Caco-2 (cell line): Measurements from ENCODE around the gene TMEM151A. TPM values are rescaled to one million over a fixed set of nuclear protein-coding genes. Genes with fewer than 3 reads are reported as not detected.

Source experiments
- BruUV-seq: library from RNA; stranded (reverse); fragments of 400-500 nt; replicated peaks from 2 replicates; lab custom pipeline; 2021; lab: Mats Ljungman, UMichigan
- CTCF ChIA-PET: fragments of 300-600 bp; sonication (Branson Sonifier 250); formaldehyde crosslinking; loops from one replicate; lab custom pipeline; 2022; ENCODE audit warnings: antibody characterized with exemption; lab: Charles Lee
- POLR2A ChIA-PET: fragments of 300-600 bp; sonication (Branson Sonifier 250); formaldehyde crosslinking; loops from one replicate; lab custom pipeline; 2022; ENCODE audit warnings: antibody characterized with exemption; lab: Charles Lee
- DNase-seq, 2 experiments: peaks; one replicate each; pipeline versions ENCODE4 v3.0.0 to v3.0.0-alpha.2; 2020 to 2022
- H3K27me3 ChIP-seq: replicated peaks from 2 replicates; pipeline ENCODE4 v1.6.0; 2011; ENCODE audit warnings: low read length; ENCODE audit not compliant: control insufficient read depth, insufficient read depth
- H3K36me3 ChIP-seq: 2 replicates; pipeline ENCODE4 v1.5.1; 2011; ENCODE audit warnings: low read length; ENCODE audit not compliant: control insufficient read depth, insufficient read depth
- H3K4me1 ChIP-seq: fragments of 250-450 bp; sonication (Bioruptor Pico); 2 replicates; pipeline ENCODE4 v1.5.1; 2020; ENCODE audit warnings: mild to moderate bottlenecking
- H3K4me3 ChIP-seq: 2 replicates; pipeline ENCODE4 v1.5.1; 2011; ENCODE audit warnings: low read depth, mild to moderate bottlenecking, control low read depth, low read length
- H3K9me3 ChIP-seq: fragments of 250-450 bp; sonication (Bioruptor Pico); 2 replicates; pipeline ENCODE4 v1.5.1; 2020; ENCODE audit warnings: mild to moderate bottlenecking, moderate library complexity
- H3K27ac Mint-ChIP-seq: one replicate; pipeline ENCODE4 v1.8.0; 2022; ENCODE audit warnings: mixed read lengths; ENCODE audit not compliant: unreplicated experiment
- H3K27me3 Mint-ChIP-seq: one replicate; pipeline ENCODE4 v1.8.0; 2022; ENCODE audit warnings: mixed read lengths; ENCODE audit not compliant: insufficient read depth, unreplicated experiment
- H3K36me3 Mint-ChIP-seq: one replicate; pipeline ENCODE4 v1.8.0; 2022; ENCODE audit warnings: mild to moderate bottlenecking, mixed read lengths; ENCODE audit not compliant: insufficient read depth, unreplicated experiment
- H3K4me1 Mint-ChIP-seq: one replicate; pipeline ENCODE4 v1.8.0; 2022; ENCODE audit warnings: low read depth, mixed read lengths; ENCODE audit not compliant: unreplicated experiment
- H3K4me3 Mint-ChIP-seq: one replicate; pipeline ENCODE4 v1.8.0; 2022; ENCODE audit warnings: mild to moderate bottlenecking, moderate library complexity, mixed read lengths; ENCODE audit not compliant: unreplicated experiment
- H3K9me3 Mint-ChIP-seq: one replicate; pipeline ENCODE4 v1.8.0; 2022; ENCODE audit warnings: mixed read lengths; ENCODE audit not compliant: unreplicated experiment
- CTCF ChIP-seq, 2 experiments: fragments of 200-600 bp in 1 of 2; IDR thresholded peaks; 1 replicate in 1 of 2; 2 replicates in 1 of 2; pipeline versions ENCODE4 v1.5.1 to v1.8.0; 2011 to 2022; ENCODE audit warnings: antibody characterized with exemption in 1 of 2, control low read depth in 1 of 2, inconsistent platforms in 1 of 2, low read depth in 1 of 2, low read length in 1 of 2, mild to moderate bottlenecking in 1 of 2, moderate library complexity in 1 of 2; ENCODE audit not compliant: insufficient read depth in 1 of 2, severe bottlenecking in 1 of 2, unreplicated experiment in 1 of 2
- intact Hi-C: fragments of 100-400 bp; cut with micrococcal nuclease; formaldehyde crosslinking; loops from one replicate; pipeline ENCODE4 v1.10.0; 2022; ENCODE audit not compliant: unreplicated experiment
- total RNA-seq: library from RNA; stranded (reverse); gene quantifications from 2 replicates; pipeline ENCODE4 v1.2.3, GENCODE V29; 2022

The TMEM151A gene
- total RNA-seq, 1 experiment from 2014 or later, result 0.68 TPM

- no TSS peak for BruUV-seq
- H3K4me1 Mint-ChIP-seq, result peaks cover 5% of the 10 kb centered on the region
These were observed 5.9 kb downstream of the TMEM151A start for GRCh38 chr11:66297610-66298009.

GRCh38 chr11:66299186-66299585, 7.5 kb downstream of the TMEM151A start:
- no peaks in the 10 kb centered on the region for H3K9me3 Mint-ChIP-seq
- Histone ChIP-seq H3K4me1 (no peaks in the 10 kb centered on the region), H3K9me3 (no peaks in the 10 kb centered on the region), H3K27me3 (no peaks in the 10 kb centered on the region), H3K36me3 (no peaks in the 10 kb centered on the region), H3K4me3 (no peak overlapping the region)
- intact Hi-C loops, result no loop called here
- no peak overlapping the region for H3K27ac Mint-ChIP-seq
- ChIA-PET CTCF (no interaction called here), POLR2A (no interaction called here)
- DNase-seq, result no peak
- H3K36me3 Mint-ChIP-seq, result peaks cover 5% of the 10 kb centered on the region
- no TSS peak for BruUV-seq
- H3K4me3 Mint-ChIP-seq, result no peak overlapping the region
- no peak for TF ChIP-seq CTCF (IDR thresholded peaks at IDR 0.05; ENCODE audit: insufficient read depth in 1 of 2, low read depth in 1 of 2, low read length in 1 of 2, severe bottlenecking in 1 of 2, unreplicated experiment in 1 of 2)
- no peaks in the 10 kb centered on the region for H3K4me1 Mint-ChIP-seq
- H3K27me3 Mint-ChIP-seq, result no peaks in the 10 kb centered on the region

More at GRCh38 chr11:66297610-66298009, 5.9 kb downstream of the TMEM151A start:
- no peak for TF ChIP-seq CTCF (IDR thresholded peaks at IDR 0.05; ENCODE audit: insufficient read depth in 1 of 2, low read depth in 1 of 2, low read length in 1 of 2, severe bottlenecking in 1 of 2, unreplicated experiment in 1 of 2)
- DNase-seq, result no peak
- no peak overlapping the region for H3K27ac Mint-ChIP-seq
- Histone ChIP-seq H3K36me3 (no peaks in the 10 kb centered on the region), H3K4me1 (no peaks in the 10 kb centered on the region), H3K27me3 (no peaks in the 10 kb centered on the region; the same call in 1 of the 2 replicates), H3K9me3 (no peaks in the 10 kb centered on the region), H3K4me3 (no peak overlapping the region)
- CTCF ChIA-PET, result interaction anchor here (1.9 kb wide), 1 partner anchor 15 kb away, joined by 5 read pairs; no protein-coding TSS in a partner anchor
- H3K4me3 Mint-ChIP-seq, result no peak overlapping the region
- intact Hi-C loops, result no loop called here
- H3K36me3 Mint-ChIP-seq, result peaks cover 6% of the 10 kb centered on the region
- no peaks in the 10 kb centered on the region for H3K9me3 Mint-ChIP-seq
- POLR2A ChIA-PET, result interaction anchor here (0.7 kb wide), 1 partner anchor 8 kb away, joined by 3 read pairs; the partner anchor contains the start of gene YIF1A
- H3K27me3 Mint-ChIP-seq, result peaks cover 3% of the 10 kb centered on the region

- DNase-seq, result no peak
- intact Hi-C loops, result no loop called here
- no peaks in the 10 kb centered on the region for H3K4me1 Mint-ChIP-seq
- no peak overlapping the region for H3K27ac Mint-ChIP-seq
- Histone ChIP-seq H3K4me3 (no peak overlapping the region), H3K4me1 (no peaks in the 10 kb centered on the region), H3K27me3 (no peaks in the 10 kb centered on the region), H3K9me3 (no peaks in the 10 kb centered on the region), H3K36me3 (no peaks in the 10 kb centered on the region)
- H3K36me3 Mint-ChIP-seq, result no peaks in the 10 kb centered on the region
- ChIA-PET CTCF (no interaction called here), POLR2A (no interaction called here)
- no peaks in the 10 kb centered on the region for H3K9me3 Mint-ChIP-seq
- BruUV-seq, result no TSS peak
- H3K4me3 Mint-ChIP-seq, result no peak overlapping the region
- no peak for TF ChIP-seq CTCF (IDR thresholded peaks at IDR 0.05; ENCODE audit: insufficient read depth in 1 of 2, low read depth in 1 of 2, low read length in 1 of 2, severe bottlenecking in 1 of 2, unreplicated experiment in 1 of 2)
- H3K27me3 Mint-ChIP-seq, result no peaks in the 10 kb centered on the region
These were observed 11.0 kb downstream of the TMEM151A start for GRCh38 chr11:66302656-66303055.
